ENCODE data around the gene GRID2.

GRID2 gene

GRCh38 chr4:93444860-93445259 is 1141.1 kb downstream of the GRID2 start:
- DNase-seq (ENCODE audit: low read depth), result no peak
- TF ChIP-seq CTCF (IDR thresholded peaks at IDR 0.05; ENCODE audit: insufficient read depth, low read depth, low read length, missing control alignments), result no peak

DNA sequence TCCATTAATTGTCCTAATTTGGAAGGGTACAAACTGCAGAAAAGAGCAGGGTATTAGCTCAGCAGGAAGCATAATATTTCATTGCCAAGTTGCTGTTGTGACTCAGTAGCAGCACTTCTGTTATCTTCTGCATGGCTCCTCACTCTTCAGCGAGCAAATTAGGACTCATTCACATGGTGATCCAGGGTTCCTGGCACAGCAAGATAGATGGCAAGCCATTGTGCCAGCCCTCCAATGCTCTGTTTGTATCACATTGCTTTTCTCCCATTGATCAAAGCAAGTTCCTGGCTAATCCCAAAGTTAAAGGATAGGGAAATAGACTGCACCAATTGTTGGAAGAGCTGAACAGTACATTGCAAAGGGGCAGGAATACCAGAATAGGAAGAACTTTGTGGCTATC is 1142.3 kb downstream of the GRID2 start:
- DNase-seq (ENCODE audit: low read depth), result no peak
- no peak for TF ChIP-seq CTCF (IDR thresholded peaks at IDR 0.05; ENCODE audit: insufficient read depth, low read depth, low read length, missing control alignments)
- H3K4me3 ChIP-seq (ENCODE audit: low read length), result no peak overlapping the region

More at GRCh38 chr4:93444860-93445259, 1141.1 kb downstream of the GRID2 start:
- H3K4me3 ChIP-seq (ENCODE audit: low read length), result no peak overlapping the region

DNA sequence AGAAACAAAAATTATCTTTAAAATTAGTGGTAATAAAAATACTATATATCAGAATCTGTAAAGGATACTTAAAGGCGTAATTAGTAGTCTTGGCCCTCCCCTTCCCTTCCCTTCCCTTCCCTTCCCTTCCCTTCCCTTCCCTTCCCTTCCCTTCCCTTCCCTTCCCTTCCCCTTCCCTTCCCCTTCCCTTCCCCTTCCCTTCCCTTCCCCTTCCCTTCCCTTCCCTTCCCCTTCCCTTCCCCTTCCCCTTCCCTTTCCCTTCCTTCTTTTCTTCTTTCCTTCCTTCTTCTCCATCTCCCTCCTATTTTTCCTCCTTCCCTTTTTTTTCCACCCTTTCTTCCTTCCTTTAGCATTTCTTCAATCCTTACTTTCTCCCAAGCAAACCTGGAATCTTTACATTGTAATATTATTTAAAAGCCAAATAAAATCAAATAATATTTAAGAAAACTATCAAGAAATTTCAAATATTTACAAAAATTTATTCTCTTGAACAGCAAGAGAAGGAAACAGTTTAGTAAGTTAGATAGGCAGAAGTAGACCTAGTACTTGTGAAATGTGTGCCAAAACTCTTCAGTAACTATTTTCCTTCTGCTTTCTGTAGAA is 1145.0 kb downstream of the GRID2 start:
- no peak for TF ChIP-seq CTCF (IDR thresholded peaks at IDR 0.05; ENCODE audit: insufficient read depth, low read depth, low read length, missing control alignments)
- DNase-seq (ENCODE audit: low read depth), result no peak
- no peak overlapping the region for H3K4me3 ChIP-seq (ENCODE audit: low read length)

GRCh38 chr4:93451954-93452353 is 1148.2 kb downstream of the GRID2 start:
- no peak for DNase-seq (ENCODE audit: low read depth)
- TF ChIP-seq CTCF (IDR thresholded peaks at IDR 0.05; ENCODE audit: insufficient read depth, low read depth, low read length, missing control alignments), result no peak
- H3K4me3 ChIP-seq (ENCODE audit: low read length), result no peak overlapping the region

DNA sequence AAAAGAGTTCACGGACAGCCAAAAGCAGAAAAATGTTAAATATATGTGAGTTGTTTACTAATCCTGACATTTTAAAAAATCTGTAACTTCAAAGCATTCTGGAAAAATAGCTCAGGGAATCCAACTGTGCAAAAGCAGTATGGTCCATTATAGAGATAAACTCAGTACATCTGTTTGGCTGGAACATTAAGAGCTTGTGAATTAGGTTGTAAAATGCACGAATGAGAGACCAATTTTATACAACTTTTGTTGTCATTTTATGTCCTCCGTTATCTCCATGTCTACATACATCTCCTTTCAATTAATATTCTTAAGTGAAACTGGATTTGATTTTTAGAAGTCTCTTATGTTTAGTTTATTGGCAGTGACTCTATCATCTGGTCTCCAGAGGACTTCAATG is 1157.8 kb downstream of the GRID2 start:
- no peak for DNase-seq (ENCODE audit: low read depth)
- TF ChIP-seq CTCF (IDR thresholded peaks at IDR 0.05; ENCODE audit: insufficient read depth, low read depth, low read length, missing control alignments), result no peak
- H3K4me3 ChIP-seq (ENCODE audit: low read length), result no peak overlapping the region

DNA sequence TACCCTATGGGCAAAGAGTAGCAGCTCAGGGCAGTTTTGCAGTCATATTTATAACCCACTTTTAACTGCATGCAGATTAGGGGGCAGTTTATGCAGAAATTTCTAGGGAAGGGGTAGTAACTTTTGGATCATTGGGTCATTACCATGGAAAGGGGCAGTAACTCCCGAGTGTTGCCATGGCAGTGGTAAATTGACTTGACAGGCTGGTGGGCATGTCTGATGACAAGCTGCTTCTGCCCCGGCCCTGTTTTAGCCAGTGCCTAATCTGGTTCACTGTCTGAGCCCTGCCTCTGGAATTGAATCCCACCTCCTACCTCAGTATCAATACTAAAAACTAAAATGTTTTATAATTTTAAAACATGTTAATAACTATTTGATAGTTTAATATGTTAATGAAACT is 1162.7 kb downstream of the GRID2 start:
- no peak for DNase-seq (ENCODE audit: low read depth)
- TF ChIP-seq CTCF (IDR thresholded peaks at IDR 0.05; ENCODE audit: insufficient read depth, low read depth, low read length, missing control alignments), result no peak
- H3K4me3 ChIP-seq (ENCODE audit: low read length), result no peak overlapping the region

GRCh38 chr4:93467484-93468155 is 1163.9 kb downstream of the GRID2 start:
- peak; percentile 67 for DNase-seq (ENCODE audit: low read depth)
- TF ChIP-seq CTCF (IDR thresholded peaks at IDR 0.05; ENCODE audit: insufficient read depth, low read depth, low read length, missing control alignments), result no peak
- no peak overlapping the region for H3K4me3 ChIP-seq (ENCODE audit: low read length)
